Fibroblast of skin of scalp (primary cell): Measurements from ENCODE around the gene DESI1. TPM values are rescaled to one million over a fixed set of nuclear protein-coding genes. Genes with fewer than 3 reads are reported as not detected.
"Not testable (repeated sequence)": the region's sequence is repeated elsewhere in the genome, so short reads cannot be mapped to it uniquely, and the experiment has no call there.

Source experiments
- DNase-seq: peaks from one replicate; pipeline ENCODE4 v3.0.0-alpha.2; 2013
- polyA plus RNA-seq, 2 experiments: library from polyadenylated mRNA; unstranded; fragments of 120-200 nt; gene quantifications; one replicate each; pipeline ENCODE4 v1.2.1, GENCODE V29; 2013; ENCODE audit not compliant: insufficient read length in 2 of 2

The DESI1 gene
- polyA plus RNA-seq (2013, experiment 1 of 2; ENCODE audit: insufficient read length) = 41.9 TPM
- 40.9 TPM for polyA plus RNA-seq (2013, experiment 2 of 2; ENCODE audit: insufficient read length)

DNA sequence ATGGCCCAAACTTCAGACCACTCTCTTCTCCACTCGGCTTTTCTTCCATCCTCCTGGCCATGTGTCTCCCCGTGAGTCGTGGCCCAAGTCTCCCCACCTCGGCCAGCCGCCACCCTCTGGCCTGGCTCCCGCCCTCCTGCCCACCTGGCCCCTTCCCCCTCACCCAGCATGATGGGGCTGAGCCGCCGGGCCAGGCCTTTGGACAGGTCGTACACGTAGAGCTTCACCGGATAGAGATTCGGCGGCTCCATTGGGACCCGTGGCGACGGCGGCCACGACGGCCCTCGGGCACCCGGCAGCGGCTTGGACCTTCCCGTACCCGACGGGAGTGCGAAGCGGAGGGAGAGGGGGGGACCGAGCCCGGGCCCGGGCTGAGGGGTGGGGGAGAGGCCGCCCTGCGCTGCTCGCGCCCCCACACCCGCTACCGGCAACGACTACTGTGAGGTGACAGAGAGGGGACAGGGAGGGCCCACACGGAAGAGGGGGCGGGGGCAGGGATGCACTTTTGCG, at the start of gene DESI1:
DESI1 (minus strand) TSS at position 455 of the 510 bp plus-strand sequence; CDS start at position 251, 204 bp downstream.
- peak; percentile 9 for DNase-seq

DNA sequence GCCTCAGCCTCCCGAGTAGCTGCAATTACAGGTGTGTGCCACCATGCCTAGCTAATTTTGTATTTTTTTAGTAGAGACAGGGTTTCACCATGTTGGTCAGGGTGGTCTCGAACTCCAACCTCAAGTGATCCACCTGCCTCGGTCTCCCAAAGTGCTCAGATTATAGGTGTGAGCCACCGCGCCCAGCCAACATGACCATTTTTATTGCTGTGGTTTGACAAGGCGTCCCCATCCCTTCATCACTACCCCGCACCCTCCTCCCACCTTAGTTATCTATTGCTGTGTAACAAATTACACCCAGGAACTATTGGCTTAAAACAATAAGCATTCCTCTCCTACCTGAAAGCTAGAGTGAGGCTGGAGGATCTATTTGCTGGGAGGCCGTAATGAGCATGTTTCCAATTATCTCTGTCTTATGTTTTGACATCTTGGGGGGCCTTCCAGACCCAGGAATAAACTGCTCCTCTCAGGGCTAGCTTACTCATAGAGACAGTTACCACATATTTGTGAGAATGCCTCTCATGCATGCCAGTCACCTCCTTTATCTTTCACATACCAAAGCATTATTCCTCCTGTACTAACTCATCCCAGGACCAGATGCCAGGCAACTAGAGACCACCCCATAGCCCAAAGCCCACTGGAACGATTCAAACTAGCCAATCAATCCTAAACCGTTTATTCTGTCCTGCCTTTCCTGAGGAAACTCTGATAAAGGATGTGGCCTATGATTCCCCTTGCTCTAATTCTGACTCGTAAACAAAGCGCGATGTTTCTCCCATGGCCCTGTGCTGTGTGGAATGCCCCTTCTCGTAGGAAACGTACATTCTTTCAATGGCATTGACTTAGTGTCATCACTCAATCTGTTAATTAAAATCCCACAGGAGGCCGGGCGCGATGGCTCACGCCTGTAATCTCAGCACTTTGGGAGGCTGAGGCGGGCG, 48.4 kb upstream of the DESI1 start:
- peak; percentile 91 for DNase-seq

DNA sequence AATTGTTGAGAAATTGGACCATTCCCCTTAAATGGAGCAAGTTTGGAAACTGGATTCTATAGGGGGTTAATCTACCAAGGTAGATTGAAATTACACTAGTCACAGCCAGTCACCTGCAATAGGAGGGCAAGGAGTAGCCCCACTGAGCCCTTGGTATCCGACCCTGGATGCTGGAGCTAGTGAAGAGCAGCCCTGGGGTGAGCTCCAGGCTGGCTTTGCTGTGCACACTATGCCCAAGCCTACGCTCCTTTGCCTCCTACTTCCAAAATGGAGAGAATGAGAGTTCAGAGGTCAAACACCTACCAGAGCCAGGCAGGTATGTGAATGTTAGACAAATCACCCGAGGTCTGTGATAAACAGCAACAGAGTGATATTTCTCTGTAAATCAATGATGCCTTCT, 44.1 kb upstream of the DESI1 start:
- DNase-seq = no peak

DNA sequence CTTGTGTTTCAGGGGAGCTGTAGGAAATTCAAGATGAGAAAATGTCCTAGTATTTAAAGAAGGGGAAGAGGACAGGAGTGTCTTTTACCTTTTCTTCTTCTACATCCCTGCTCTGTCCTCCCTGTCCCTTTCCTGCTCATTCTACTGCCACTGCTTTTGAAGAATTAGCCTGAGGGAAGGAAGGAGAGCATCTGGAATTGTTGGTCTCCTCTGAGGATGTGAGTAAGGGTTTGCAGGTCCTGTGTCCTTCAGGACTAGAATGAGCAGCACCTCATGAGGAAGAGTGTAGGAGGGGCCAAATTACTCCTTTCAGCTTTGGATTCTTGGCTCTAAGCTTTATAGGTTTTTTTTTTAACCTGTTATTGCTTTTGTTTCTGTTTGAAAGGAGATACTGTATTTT, 43.6 kb upstream of the DESI1 start:
- DNase-seq = no peak

DNA sequence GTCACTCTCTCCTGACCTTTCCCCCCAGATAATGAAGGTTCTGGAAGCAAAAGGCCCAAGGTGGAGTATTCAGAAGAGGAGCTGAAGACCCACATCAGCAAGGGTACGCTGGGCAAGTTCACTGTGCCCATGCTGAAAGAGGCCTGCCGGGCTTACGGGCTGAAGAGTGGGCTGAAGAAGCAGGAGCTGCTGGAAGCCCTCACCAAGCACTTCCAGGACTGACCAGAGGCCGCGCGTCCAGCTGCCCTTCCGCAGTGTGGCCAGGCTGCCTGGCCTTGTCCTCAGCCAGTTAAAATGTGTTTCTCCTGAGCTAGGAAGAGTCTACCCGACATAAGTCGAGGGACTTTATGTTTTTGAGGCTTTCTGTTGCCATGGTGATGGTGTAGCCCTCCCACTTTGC, 42.8 kb upstream of the DESI1 start:
- not testable (repeated sequence) for DNase-seq

DNA sequence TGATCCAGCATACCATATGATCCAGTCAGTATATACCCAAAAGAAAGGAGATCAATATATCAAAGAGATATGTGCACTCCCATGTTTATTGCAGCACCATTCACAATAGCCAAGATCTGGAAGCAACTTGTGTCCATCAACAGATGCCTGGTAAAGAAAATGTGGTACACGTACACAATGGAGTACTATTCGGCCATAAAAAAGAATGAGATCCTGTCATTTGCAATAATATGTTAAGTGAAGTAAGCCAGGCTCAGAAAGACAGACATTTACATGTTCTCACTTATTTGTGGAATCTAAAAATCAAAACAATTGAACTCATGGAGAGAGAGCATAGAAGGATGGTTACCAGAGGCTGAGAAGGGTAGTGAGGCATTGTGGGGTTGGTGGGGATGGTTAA, 40.9 kb upstream of the DESI1 start:
- DNase-seq = no peak

DNA sequence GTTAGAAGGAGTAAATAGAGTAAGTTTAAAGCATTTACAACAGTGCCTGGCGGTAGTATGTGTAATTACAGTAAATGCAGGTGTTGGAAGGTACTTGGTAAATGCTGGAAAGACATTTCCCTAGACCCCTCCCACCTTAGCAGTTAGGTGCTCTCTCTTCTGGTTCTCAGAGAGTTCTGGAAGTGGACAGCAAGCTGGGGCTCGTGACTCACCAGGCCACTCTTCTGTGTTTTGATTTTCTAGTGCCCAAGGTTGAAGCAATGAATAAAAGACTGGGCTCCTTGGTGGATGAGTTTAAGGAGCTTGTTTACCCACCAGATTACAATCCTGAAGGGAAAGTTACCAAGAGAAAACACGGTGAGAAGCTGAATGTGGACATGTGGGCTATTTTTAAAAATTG, 40.2 kb upstream of the DESI1 start:
- DNase-seq = no peak

DNA sequence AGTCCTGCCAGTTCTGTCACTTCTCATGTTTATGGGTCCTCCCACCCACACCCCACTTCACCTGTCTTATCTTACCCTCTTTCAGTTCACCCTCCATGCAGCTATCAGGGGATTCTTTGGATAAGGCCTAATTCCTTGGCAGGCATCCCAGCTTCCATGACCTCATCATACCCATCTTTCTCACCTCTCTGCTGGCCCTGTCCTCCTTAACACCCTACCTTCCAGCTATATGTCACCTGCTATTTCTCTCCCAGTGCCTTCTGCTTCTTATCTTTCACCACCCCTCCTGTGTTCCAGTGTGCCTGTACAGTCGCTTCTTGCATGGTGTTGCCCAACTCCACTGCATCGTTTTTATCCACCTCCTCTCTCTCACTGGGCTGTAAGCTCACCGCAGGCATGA, 39.6 kb upstream of the DESI1 start:
- no peak for DNase-seq

DNA sequence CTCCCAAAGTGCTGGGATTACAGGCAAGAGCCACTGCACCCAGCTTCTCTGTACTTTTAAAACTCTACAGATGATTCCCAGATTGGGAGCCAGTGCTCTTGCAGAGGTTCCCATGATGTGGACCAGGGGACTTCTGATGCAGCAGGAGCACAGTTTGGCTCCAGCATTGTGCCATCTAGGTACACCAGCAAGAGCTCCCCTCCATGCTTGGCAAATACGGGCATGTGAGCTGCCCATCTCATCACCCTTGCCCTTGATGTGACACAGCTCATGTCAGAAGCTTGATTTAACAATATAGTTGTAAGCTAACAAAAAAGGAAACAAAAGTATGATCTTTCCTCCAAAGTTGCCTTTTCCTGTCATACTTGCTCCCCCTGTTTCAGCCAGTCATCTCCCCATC, 39.1 kb upstream of the DESI1 start:
- DNase-seq = no peak

DNA sequence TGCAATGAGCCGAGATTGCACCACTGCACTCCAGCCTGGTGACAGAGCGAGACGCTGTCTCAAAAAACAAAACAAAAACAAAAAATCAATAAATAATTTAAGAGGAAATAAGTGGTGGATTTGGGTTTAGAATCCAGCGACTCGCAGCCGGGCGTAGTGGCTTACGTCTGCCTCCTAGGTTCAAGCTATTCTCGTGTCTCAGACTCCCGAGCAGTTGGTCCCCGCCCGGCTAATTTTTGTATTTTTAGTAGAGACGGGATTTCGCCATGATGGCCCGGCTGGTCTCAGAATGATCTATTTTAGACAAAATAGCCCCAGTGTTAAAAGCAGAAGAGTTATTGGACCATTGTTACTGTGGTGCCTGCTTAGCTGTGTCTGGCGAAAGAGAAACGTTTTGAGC, 38.0 kb upstream of the DESI1 start:
- DNase-seq = no peak

DNA sequence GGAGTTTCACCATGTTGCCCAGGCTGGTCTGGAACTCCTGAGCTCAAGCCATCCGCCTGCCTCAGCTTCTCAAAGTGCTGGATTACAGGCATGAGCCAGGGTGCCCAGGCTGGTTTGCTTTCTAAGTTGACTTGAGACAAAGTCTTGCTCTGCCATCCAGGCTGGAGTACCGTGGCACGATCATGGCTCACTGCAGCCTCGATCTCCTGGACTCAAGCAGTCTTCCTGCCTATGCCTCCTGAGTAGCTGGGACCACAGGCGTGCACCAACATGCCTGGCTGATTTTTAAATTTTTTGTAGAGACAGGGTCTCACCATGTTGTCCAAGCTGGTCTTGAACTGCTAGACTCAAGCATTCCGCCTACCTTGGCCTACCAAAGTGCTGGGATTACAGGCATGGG, 36.9 kb upstream of the DESI1 start:
- no peak for DNase-seq

DNA sequence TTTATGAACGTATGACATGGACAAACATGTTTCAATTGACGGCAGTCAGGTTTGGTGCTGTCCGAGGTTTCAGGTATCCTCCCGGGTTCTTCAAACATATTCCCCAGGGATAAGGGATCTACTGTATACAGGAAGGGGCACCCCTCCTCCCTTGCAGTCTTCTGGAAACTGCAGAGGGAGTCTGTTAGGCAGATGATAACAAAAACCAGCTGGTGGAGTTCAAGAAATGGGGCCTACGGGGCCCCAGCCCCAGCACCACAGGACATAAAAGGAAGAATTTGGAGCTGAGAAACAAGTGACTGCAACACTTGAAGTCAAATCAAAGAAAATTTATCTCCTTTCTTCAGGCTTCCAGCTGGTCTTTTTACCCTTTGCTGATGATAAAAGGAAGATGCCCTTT, 35.7 kb upstream of the DESI1 start:
- DNase-seq = peak; percentile 12

DNA sequence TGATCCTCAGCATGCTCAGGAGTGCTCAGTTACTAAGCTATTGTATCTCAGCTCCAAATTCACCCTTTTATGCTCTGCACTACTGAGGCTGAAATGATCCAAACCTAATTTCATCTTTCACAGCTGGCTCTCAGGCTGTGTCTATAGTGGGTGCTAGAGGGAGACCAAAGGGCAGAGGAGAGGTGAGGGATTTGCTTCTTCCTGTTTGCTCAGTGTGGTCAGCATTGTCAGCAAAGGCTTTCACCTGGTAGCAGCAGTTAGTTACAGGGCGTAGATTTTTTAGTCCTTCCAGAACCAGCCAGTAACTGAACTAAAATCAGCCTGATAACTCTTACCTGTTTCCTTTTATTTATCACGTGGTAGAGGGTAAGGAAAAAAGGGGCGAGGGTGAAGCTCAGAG, 33.5 kb upstream of the DESI1 start:
- no peak for DNase-seq

DNA sequence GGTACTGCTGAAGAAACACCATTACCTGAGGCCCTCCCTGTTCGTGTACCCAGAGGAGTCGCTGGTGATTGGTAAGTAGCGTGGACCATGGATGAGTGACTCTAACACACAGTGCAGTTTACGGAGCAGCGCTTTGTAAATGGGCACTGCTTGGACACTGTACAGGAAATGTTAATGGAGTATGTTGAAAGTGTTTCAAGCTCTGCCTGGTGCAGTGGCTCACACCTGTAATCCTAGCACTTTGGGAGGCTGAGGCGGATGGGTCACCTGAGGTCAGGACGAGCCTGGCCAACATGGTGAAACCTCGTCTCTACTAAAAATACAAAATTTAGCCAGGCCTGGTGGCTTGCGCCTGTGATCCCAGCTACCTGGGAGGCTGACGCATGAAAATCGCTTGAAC, 30.0 kb upstream of the DESI1 start:
- DNase-seq = no peak

DNA sequence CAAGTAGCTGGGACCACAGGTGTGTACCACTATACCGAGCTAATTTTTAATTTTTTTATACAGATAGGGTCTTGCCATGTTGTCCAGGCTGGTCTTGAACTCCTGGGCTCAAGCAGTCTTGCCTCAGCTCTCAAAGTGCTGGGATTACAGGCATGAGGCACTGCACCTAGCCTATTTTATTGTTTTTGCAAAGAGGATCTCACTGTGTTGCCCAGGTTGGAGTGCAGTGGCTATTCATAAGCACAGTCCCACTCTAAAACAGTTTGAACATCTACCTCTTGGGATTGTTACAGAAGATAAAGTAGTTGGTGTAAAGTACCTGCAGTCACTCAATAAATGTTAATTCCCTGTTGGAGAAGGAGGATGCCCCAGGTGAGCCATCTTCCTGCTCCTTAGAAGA, 29.4 kb upstream of the DESI1 start:
- no peak for DNase-seq

DNA sequence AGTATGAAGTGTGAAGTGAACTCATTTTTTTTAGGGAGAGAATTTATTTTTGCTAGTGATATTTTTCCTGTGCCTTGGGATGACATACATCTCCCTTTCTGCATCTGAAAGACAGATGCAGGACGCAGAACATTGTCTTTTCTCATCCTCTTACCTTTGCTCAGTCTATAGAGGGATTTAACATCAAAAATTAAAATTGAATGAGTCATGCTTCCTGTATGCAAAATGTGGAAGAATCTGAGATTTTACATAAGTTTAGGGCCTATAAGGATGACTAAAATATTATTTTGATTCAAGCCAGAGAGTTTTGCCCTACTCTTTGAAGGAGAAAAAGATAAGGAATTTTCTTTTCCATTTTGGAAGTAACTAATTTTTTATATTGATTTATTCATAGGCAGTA, 27.6 kb upstream of the DESI1 start:
- no peak for DNase-seq

DNA sequence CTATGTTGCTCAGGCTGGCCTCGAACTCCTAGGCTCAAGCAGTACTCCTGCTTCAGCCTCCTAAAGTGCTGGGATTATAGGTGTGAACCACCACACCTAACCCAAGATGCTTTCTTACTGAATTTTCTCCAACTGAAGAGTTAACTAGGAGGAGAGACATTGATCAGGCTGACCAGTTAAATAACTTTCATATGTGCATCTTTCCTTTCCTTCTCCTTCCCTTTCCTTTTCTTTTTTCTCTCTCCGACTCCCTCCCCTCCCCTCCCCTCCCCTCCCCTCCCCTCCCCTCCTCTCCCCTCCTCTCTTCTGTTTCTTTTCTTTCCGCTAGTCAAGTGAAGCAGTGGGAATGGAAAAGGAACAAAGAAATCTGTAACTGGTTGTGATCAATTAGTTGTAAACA, 26.9 kb upstream of the DESI1 start:
- DNase-seq = no peak

DNA sequence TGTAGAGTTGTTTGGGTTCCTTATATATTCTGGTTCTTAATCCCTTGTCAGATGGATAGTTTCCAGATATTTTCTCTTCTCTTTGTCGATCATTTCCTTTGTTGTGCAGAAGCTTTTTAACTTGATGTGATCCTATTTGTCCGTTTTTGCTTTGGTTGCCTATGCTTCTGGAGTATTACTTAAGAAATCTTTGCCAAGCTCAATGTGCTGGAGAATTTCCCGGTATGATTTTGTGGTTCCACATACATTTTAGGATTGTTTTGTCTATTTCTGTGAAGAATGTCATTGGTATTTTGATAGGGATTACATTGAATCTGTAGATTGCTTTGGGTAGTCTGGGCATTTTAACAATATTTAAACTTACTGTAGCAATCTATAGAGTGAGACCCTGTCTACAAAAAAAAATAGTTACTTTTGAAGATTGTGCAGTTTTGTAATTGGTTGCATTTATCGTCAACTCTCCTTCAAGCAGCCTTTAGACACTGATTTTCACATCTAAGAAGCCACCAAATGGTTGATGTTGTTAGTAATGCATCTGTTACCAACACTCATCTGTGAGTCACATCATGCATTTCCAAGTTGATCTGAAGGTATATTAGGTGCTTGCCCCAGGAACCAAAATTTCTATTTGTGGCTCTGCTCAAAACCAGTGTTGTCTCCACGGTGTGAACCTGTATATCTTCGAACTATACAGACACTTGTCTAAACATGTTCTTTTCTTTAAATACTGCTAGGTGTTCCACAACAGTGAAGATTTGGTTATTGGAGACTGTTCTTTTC, 21.7 kb upstream of the DESI1 start:
- DNase-seq = peak; percentile 52

DNA sequence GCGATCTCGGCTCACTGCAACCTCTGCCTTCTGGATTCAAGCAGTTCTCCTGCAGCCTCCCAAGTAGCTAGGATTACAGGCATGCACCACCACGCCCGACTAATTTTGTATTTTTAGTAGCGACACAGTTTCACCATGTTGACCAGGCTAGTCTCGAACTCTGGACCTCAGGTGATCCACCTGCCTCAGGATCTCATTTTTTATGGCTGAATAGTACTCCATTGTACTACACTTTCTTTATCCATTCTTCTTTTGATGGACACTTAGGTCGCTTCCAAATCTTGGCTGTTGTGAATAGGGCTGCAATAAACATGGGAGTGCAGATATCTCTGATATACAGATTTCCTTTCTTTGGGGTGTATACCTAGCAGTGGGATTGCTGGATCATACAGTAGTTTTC, 21.0 kb upstream of the DESI1 start:
- DNase-seq = no peak

DNA sequence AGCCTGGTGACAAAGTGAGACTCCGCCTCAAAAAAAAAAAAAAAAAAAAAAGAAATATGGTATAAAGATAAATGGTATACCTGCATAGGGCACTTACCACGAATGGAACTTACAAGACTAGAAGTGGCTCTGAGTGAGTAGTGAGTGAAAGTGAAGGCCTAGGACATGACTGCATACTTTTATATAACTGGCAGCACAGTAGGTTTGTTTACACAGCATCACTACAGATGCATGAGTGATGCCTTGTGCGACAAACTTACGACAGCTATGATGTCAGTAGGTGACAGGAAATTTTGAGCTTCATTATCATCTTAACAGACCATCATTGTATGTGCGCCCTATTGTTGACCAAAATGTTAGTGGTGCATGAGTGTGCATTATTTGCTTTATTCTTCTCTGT, 17.9 kb upstream of the DESI1 start:
- no peak for DNase-seq

DNA sequence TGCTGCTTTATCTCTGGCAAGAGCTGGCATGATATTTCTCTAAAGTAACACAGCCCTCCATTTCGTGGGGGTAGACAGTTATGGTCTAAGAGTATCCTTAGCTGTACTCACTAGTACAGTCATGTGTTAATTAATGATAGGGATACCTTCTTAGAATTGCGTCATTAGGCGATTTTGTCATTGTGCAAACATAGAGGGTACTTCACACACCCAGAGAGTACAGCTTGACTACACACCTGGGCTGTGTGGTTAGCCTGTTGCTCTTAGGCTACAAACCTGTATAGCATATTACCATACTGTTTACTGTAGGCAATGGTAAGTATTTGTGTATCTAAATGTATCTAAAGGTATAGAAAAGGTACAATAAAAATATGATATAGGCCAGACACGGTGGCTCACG, 17.3 kb upstream of the DESI1 start:
- no peak for DNase-seq

DNA sequence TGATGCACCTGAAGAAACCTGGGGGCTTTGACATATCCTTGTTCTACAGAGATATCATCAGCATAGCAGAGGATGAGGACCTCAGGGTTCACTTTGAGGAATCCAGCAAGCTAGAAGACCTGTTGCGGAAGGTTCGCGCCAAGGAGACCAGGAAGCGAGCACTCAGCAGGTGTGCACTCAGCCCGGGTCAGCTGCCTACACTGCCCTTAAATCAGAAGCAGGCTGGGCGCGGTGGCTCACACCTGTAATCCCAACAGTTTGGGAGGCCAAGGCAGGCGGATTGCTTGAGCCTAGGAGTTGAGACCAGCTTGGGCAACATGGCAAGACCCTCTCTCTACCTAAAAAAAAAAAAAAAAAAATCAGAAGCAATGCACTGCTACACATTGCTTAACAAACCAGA, 16.8 kb upstream of the DESI1 start:
- DNase-seq = not testable (repeated sequence)

DNA sequence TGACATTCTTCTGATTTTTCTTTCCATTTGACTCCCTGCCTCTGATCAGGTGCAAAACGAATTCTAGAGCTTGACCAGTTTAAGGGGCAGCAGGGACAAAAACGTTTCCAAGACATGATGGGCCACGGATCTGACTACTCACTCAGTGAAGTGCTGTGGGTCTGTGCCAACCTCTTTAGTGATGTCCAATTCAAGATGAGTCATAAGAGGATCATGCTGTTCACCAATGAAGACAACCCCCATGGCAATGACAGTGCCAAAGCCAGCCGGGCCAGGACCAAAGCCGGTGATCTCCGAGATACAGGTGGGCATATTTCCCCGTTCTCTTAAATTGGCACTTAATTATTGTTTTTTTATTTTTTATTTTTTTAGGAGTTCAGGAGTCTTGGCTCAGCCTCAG, 15.6 kb upstream of the DESI1 start:
- peak; percentile 17 for DNase-seq
